NT2/D1 (cell line): ENCODE results near the gene PER1.

ENCODE experiments used
- DNase-seq: peaks from one replicate; pipeline ENCODE4 v3.0.0-alpha.2; 2011; ENCODE audit warnings: low read depth, low spot score
- H3K27me3 ChIP-seq: 2 replicates; pipeline ENCODE4 v1.6.0; 2011; ENCODE audit warnings: mild to moderate bottlenecking; ENCODE audit not compliant: insufficient read length, insufficient read depth
- H3K36me3 ChIP-seq: 2 replicates; pipeline ENCODE4 v1.6.1; 2011; ENCODE audit warnings: mild to moderate bottlenecking, low read length, mixed read lengths; ENCODE audit not compliant: insufficient read depth, insufficient read length
- H3K4me1 ChIP-seq: 2 replicates; pipeline ENCODE4 v1.5.1; 2011; ENCODE audit not compliant: insufficient read depth, insufficient read length
- H3K4me3 ChIP-seq: 2 replicates; pipeline ENCODE4 v1.5.1; 2011; ENCODE audit warnings: low read depth; ENCODE audit not compliant: insufficient read length
- H3K9ac ChIP-seq: 2 replicates; pipeline ENCODE4 v1.6.0; 2011; ENCODE audit warnings: low read depth; ENCODE audit not compliant: insufficient read length
- H3K9me3 ChIP-seq: 2 replicates; pipeline ENCODE4 v1.5.1; 2011; ENCODE audit warnings: mild to moderate bottlenecking, low read length; ENCODE audit not compliant: insufficient read depth
- SUZ12 ChIP-seq: IDR thresholded peaks from 2 replicates; pipeline ENCODE4 v1.6.1; 2011; ENCODE audit not compliant: insufficient read length, insufficient read depth; ENCODE audit errors: extremely low read depth
- YY1 ChIP-seq: IDR thresholded peaks from 2 replicates; pipeline ENCODE4 v1.6.1; 2011; ENCODE audit not compliant: insufficient read length, insufficient read depth
- ZNF274 ChIP-seq: IDR thresholded peaks from 2 replicates; pipeline ENCODE4 v1.6.1; 2011; ENCODE audit warnings: mild to moderate bottlenecking, low read depth, low read length

PER1 gene

GRCh38 chr17:8152112-8152775 lies at the start of gene PER1:
Gene PER1, minus strand, starts transcription at chr17:8152404. Its CDS starts 1,698 bp downstream, at chr17:8150706.
- TF ChIP-seq ZNF274 (no peak), SUZ12 (no peak), YY1 (no peak)
- peaks cover 29% of the 10 kb centered on the region for H3K36me3 ChIP-seq
- H3K9ac ChIP-seq = peak within 1 kb of the TSS; percentile 90
- H3K4me1 ChIP-seq = peaks cover 9% of the 10 kb centered on the region
- DNase-seq = no peak
- peak within 1 kb of the TSS; percentile 90 for H3K4me3 ChIP-seq
- no peaks in the 10 kb centered on the region for H3K9me3 ChIP-seq
- no peaks in the 10 kb centered on the region for H3K27me3 ChIP-seq

- H3K27me3 ChIP-seq = peaks cover 9% of the 10 kb centered on the region
- H3K36me3 ChIP-seq = peaks cover 11% of the 10 kb centered on the region
- H3K4me3 ChIP-seq = no peak overlapping the region
- DNase-seq = no peak
- TF ChIP-seq SUZ12 (no peak), ZNF274 (no peak), YY1 (no peak)
- H3K9me3 ChIP-seq = no peaks in the 10 kb centered on the region
- H3K9ac ChIP-seq = no peak overlapping the region
- peaks cover 10% of the 10 kb centered on the region for H3K4me1 ChIP-seq
Measured at GRCh38 chr17:8192070-8192815, 40.0 kb upstream of the PER1 start.

GRCh38 chr17:8190506-8190905 lies 38.3 kb upstream of the PER1 start:
- Histone ChIP-seq H3K4me1 (peaks cover 10% of the 10 kb centered on the region), H3K27me3 (peaks cover 9% of the 10 kb centered on the region), H3K36me3 (peaks cover 11% of the 10 kb centered on the region), H3K9me3 (no peaks in the 10 kb centered on the region), H3K9ac (peak overlapping the region; percentile 50), H3K4me3 (no peak overlapping the region)
- DNase-seq = no peak
- TF ChIP-seq YY1 = no peak
- TF ChIP-seq ZNF274 = no peak
- no peak for TF ChIP-seq SUZ12

- TF ChIP-seq YY1 (no peak), SUZ12 (no peak), ZNF274 (no peak)
- H3K9me3 ChIP-seq = no peaks in the 10 kb centered on the region
Measured at GRCh38 chr17:8189711-8190477, 37.7 kb upstream of the PER1 start, which contains the start of gene BORCS6. Gene BORCS6, minus strand, starts transcription at chr17:8190180. Its CDS starts 40 bp downstream, at chr17:8190140.

GRCh38 chr17:8189041-8189710 lies 37.0 kb upstream of the PER1 start:
- TF ChIP-seq ZNF274 (no peak), YY1 (no peak), SUZ12 (no peak)
- Histone ChIP-seq H3K9ac (peak overlapping the region; percentile 82), H3K27me3 (peaks cover 9% of the 10 kb centered on the region), H3K9me3 (no peaks in the 10 kb centered on the region), H3K36me3 (peaks cover 11% of the 10 kb centered on the region), H3K4me1 (peaks cover 10% of the 10 kb centered on the region), H3K4me3 (peak overlapping the region; percentile 69)
- no peak for DNase-seq

More at GRCh38 chr17:8189711-8190477, 37.7 kb upstream of the PER1 start, which contains the start of gene BORCS6:
- Histone ChIP-seq H3K27me3 (peaks cover 9% of the 10 kb centered on the region), H3K4me1 (peaks cover 10% of the 10 kb centered on the region), H3K36me3 (peaks cover 11% of the 10 kb centered on the region), H3K9ac (peak within 1 kb of the TSS; percentile 82), H3K4me3 (peak within 1 kb of the TSS; percentile 69)
- DNase-seq = peak; percentile 91

- peaks cover 11% of the 10 kb centered on the region for H3K36me3 ChIP-seq
- H3K9ac ChIP-seq = peak overlapping the region; percentile 82
- H3K4me1 ChIP-seq = peaks cover 10% of the 10 kb centered on the region
- TF ChIP-seq YY1 = no peak
- TF ChIP-seq ZNF274 = no peak
- no peak for TF ChIP-seq SUZ12
- DNase-seq = no peak
- H3K4me3 ChIP-seq = peak overlapping the region; percentile 69
- H3K9me3 ChIP-seq = no peaks in the 10 kb centered on the region
- peaks cover 9% of the 10 kb centered on the region for H3K27me3 ChIP-seq
Measured at GRCh38 chr17:8188263-8188839, 36.1 kb upstream of the PER1 start.
